BE2C (cell line): ENCODE measurements around the gene ASTN2.

ENCODE experiments used
- DNase-seq: peaks from one replicate; pipeline ENCODE4 v3.0.0-alpha.2; 2020
- H3K27me3 ChIP-seq: fragments of 250-450 bp; sonication (Bioruptor Pico); 2 replicates; pipeline ENCODE4 v1.5.1; 2020; ENCODE audit warnings: mild to moderate bottlenecking
- H3K36me3 ChIP-seq: fragments of 250-450 bp; sonication (Bioruptor Pico); 2 replicates; pipeline ENCODE4 v1.5.1; 2020; ENCODE audit warnings: mild to moderate bottlenecking
- H3K4me1 ChIP-seq: fragments of 250-450 bp; sonication (Bioruptor Pico); 2 replicates; pipeline ENCODE4 v1.5.1; 2020
- H3K4me3 ChIP-seq: 2 replicates; pipeline ENCODE4 v1.5.1; 2011; ENCODE audit warnings: low read depth, low read length
- H3K9me3 ChIP-seq: fragments of 250-450 bp; sonication (Bioruptor Pico); 2 replicates; pipeline ENCODE4 v1.5.1; 2020
- TF ChIP-seq, protein P1 (sequence below): IDR thresholded peaks from 2 replicates; pipeline ENCODE4 v1.5.1; 2012; ENCODE audit warnings: mild to moderate bottlenecking, low read depth, low read length

ASTN2 gene

DNA sequence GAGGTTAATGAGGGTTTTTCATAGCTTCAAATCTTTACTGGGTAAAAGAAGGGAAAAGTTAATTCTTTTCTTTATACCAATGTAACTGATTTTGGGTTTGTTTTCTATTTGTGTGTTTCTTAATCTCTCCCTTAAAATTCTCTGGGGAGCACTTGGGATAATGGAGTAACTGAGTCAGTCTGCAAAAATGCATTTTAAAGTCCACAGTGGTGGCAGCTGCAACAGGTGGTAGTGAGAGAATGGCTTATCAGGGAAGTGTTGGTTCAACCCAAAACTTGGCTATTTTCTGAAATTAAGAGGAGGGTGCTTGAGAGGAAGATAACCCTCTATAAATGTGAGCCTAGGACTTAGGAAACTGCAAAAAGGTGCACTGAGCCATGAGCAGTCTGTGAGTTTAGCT is 39.9 kb upstream of the ASTN2 start:
- H3K36me3 ChIP-seq, result no peaks in the 10 kb centered on the region; the same call in 1 of the 2 replicates
- TF ChIP-seq, protein P1, sequence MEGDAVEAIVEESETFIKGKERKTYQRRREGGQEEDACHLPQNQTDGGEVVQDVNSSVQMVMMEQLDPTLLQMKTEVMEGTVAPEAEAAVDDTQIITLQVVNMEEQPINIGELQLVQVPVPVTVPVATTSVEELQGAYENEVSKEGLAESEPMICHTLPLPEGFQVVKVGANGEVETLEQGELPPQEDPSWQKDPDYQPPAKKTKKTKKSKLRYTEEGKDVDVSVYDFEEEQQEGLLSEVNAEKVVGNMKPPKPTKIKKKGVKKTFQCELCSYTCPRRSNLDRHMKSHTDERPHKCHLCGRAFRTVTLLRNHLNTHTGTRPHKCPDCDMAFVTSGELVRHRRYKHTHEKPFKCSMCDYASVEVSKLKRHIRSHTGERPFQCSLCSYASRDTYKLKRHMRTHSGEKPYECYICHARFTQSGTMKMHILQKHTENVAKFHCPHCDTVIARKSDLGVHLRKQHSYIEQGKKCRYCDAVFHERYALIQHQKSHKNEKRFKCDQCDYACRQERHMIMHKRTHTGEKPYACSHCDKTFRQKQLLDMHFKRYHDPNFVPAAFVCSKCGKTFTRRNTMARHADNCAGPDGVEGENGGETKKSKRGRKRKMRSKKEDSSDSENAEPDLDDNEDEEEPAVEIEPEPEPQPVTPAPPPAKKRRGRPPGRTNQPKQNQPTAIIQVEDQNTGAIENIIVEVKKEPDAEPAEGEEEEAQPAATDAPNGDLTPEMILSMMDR, result no peak

DNA sequence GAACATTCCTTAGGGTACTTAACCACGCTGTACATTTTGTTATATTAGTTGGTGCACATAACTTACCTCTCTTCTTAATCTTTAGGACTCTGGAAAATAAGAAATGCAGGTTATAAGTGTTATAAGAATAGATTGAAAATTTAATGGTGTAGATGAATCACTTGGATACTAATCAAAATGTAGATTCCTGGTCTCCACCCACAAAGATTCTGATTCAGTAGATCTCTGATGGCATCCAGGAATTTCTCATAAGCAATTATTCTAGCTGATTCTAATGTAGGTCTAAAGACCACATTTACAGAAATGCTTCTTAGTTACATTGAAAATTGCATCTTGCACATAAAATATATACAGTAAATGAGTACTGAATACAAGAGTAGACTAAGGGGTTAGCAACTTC is 38.9 kb upstream of the ASTN2 start:
- Histone ChIP-seq H3K36me3 (no peaks in the 10 kb centered on the region; the same call in 1 of the 2 replicates), H3K27me3 (no peaks in the 10 kb centered on the region), H3K4me1 (no peaks in the 10 kb centered on the region), H3K4me3 (no peak overlapping the region), H3K9me3 (no peaks in the 10 kb centered on the region)
- DNase-seq, result no peak
- TF ChIP-seq, protein P1, result no peak

More for the DNA sequence above, 39.9 kb upstream of the ASTN2 start:
- H3K27me3 ChIP-seq, result no peaks in the 10 kb centered on the region
- H3K4me1 ChIP-seq, result no peaks in the 10 kb centered on the region
- DNase-seq, result no peak
- H3K9me3 ChIP-seq, result no peaks in the 10 kb centered on the region
- no peak overlapping the region for H3K4me3 ChIP-seq

DNA sequence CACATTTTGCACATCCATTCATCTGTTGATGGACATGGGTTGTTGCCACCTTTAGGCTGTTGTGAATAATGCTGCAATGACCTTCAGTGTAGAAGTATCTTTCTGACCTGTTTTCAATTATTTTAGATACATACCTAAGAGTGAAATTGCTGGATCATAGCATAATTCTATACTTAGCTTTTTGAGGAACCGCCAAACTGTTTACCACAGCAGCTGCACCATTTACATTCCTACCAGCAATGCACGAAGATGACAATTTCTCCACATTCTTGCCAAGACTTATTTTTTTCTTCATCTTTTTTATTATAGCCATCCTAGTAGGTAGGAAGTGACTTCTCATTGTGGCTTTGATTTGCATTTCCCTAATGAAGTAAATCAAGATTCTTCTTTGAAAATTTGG is 36.5 kb upstream of the ASTN2 start:
- no peaks in the 10 kb centered on the region for H3K27me3 ChIP-seq
- H3K9me3 ChIP-seq, result no peaks in the 10 kb centered on the region
- no peaks in the 10 kb centered on the region for H3K4me1 ChIP-seq
- no peaks in the 10 kb centered on the region for H3K36me3 ChIP-seq
- H3K4me3 ChIP-seq, result no peak overlapping the region
- TF ChIP-seq, protein P1, result no peak
- DNase-seq, result no peak

DNA sequence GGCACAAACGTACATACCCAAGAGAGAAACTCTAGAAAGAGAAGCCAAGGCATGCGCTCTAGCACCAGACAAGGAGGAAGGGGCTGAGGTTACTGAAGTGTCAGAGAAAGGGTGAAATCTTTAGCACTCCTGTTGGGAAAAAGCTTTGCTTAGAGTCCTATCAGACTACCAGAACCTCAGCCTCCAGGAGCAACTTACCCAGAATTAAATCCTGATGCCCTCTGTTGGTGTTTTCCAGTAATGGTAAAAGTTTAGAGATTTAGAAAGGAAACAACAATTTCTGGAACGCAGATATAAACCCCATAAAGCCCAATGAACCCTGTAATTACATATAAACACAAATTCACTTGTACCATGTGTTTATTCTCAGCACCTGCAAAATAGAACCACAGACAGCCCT is 33.2 kb upstream of the ASTN2 start:
- no peak for DNase-seq
- Histone ChIP-seq H3K4me3 (no peak overlapping the region), H3K27me3 (no peaks in the 10 kb centered on the region), H3K4me1 (no peaks in the 10 kb centered on the region), H3K36me3 (no peaks in the 10 kb centered on the region), H3K9me3 (no peaks in the 10 kb centered on the region)
- TF ChIP-seq, protein P1, result peak; percentile 48

DNA sequence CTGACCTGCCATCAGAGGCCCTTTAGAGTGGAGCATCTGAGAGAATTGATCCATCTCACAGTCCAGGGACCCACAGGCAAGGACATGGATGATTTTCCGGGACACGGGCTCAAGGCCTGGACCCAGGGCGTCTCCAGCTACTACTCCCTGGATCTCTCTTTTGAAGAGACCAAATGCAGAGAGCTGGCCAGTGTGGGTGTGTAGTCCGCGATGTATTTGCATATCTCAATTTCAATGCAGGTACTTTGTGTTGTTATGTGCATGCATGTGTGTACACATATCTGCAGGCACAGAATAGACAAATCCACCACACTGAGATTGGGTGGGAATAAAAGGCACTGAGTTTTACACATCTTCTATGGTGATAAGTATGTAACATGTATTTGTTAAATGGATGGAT is 30.8 kb upstream of the ASTN2 start:
- Histone ChIP-seq H3K4me1 (no peaks in the 10 kb centered on the region), H3K36me3 (no peaks in the 10 kb centered on the region), H3K4me3 (no peak overlapping the region), H3K27me3 (no peaks in the 10 kb centered on the region), H3K9me3 (no peaks in the 10 kb centered on the region)
- no peak for DNase-seq
- TF ChIP-seq, protein P1, result no peak

DNA sequence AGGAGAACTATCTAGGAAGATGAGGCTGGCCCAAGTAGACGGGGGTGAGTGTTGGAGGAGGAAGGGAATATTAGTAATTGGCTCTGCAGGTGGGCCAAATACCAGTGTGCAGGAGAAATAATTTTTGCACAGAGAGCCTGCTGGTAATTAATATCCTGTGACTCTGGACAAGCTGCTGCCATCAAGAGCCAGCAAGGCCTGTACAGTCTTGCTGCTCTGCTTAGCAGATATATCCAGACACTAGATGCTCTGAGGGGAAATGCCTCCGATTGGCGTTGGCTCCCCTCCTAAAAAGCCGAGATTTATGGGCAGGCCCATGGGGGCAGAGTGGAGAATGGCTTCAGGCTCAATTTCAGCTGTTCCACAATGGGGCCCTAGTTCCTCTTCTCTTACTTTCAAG is 29.6 kb upstream of the ASTN2 start:
- TF ChIP-seq, protein P1, result no peak
- H3K4me3 ChIP-seq, result no peak overlapping the region
- no peaks in the 10 kb centered on the region for H3K27me3 ChIP-seq
- DNase-seq, result no peak
- no peaks in the 10 kb centered on the region for H3K36me3 ChIP-seq
- no peaks in the 10 kb centered on the region for H3K4me1 ChIP-seq
- no peaks in the 10 kb centered on the region for H3K9me3 ChIP-seq
